ENCODE results near the gene SLC35G4. TPM values are rescaled to one million over a fixed set of nuclear protein-coding genes. Genes with fewer than 3 reads are reported as not detected.
"Not testable (repeated sequence)": the region's sequence is repeated elsewhere in the genome, so short reads cannot be mapped to it uniquely, and the experiment has no call there.

Gene SLC35G4
- total RNA-seq, 1 donor from 2014 or later = not detected

DNA sequence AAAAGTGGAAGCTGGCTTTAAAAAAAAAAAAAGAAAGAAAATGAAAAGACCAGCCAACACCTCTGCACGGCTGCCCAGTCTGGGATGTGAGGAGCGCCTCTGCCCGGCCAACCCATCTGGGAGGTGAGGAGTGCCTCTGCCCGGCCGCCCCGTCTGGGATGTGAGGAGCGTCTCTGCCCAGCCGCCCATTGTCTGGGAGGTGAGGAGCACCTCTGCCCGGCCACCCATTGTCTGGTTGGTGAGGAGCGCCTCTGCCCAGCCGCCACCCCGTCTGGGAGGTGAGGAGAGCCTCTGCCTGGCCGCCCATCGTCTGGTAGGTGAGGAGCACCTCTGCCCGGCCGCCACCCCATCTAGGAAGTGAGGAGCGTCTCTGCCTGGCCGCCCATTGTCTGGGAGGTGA lies 3.7 kb downstream of the SLC35G4 start:
- intact Hi-C loops (cut with micrococcal nuclease) = not testable (repeated sequence)

DNA sequence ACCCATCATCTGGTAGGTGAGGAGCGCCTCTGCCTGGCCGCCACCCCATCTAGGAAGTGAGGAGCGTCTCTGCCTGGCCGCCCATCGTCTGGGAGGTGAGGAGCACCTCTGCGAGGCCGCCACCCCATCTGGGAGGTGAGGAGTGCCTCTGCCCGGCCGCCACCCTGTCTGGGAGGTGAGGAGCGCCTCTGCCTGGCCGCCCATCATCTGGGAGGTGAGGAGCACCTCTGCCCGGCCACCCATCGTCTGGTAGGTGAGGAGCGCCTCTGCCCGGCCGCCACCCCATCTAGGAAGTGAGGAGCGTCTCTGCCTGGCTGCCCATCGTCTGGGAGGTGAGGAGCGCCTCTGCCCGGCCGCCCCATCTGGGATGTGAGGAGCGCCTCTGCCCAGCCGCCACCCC lies 4.2 kb downstream of the SLC35G4 start:
- intact Hi-C loops (cut with micrococcal nuclease) = not testable (repeated sequence)

DNA sequence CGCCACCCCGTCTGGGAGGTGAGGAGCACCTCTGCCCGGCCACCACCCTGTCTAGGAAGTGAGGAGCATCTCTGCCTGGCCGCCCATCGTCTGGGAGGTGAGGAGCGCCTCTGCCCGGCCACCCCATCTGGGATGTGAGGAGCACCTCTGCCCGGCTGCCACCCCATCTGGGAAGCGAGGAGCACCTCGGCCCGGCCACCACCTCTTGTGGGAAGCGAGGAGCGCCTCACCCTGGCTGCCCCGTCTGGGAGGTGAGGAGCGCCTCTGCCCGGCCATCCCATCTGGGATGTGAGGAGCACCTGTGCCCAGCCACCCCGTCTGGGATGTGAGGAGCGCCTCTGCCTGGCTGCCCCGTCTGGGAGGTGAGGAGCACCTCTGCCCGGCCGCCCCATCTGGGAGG lies 4.6 kb downstream of the SLC35G4 start:
- intact Hi-C loops (cut with micrococcal nuclease) = not testable (repeated sequence)

DNA sequence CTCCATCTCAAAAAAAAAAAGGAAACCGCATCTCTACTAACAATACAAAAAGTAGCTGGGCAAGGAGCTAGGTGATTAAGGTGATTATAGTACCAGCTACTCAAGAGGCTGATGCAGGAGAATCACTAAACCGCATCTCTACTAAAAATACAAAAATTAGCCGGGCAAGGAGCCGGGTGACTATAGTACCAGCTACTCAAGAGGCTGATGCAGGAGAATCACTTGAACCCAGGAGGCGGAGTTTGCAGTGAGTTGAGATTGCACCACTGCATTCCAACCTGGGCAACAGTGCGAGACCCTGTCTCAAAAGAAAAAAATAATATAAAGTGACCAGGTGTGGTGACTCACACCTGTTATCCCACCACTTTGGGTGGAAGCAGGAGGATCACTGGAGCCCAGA lies 5.6 kb downstream of the SLC35G4 start:
- intact Hi-C loops (cut with micrococcal nuclease) = not testable (repeated sequence)

DNA sequence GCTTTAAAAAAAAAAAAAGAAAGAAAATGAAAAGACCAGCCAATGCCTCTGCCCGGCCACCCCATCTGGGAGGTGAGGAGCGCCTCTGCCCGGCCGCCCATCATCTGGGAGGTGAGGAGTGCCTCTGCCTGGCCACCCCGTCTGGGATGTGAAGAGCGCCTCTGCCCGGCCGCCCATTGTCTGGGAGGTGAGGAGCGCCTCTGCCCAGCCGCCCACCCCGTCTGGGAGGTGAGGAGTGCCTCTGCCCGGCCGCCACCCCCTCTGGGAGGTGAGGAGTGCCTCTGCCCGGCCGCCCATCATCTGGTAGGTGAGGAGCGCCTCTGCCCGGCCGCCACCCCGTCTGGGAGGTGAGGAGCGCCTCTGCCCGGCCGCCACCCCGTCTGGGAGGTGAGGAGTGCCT lies 37.9 kb downstream of the SLC35G4 start:
- intact Hi-C loops (cut with micrococcal nuclease) = not testable (repeated sequence)

DNA sequence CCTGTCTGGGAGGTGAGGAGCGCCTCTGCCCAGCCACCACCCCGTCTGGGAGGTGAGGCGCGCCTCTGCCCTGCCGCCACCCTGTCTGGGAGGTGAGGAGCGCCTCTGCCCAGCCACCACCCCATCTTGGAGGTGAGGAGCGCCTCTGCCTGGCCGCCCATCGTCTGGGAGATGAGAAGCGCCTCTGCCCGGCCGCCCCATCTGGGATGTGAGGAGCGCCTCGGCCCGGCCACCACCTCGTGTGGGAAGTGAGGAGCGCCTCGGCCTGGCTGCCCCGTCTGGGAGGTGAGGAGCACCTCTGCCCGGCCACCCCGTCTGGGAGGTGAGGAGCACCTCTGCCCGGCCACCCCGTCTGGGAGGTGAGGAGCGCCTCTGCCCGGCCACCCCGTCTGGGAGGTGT lies 38.4 kb downstream of the SLC35G4 start:
- intact Hi-C loops (cut with micrococcal nuclease) = not testable (repeated sequence)

DNA sequence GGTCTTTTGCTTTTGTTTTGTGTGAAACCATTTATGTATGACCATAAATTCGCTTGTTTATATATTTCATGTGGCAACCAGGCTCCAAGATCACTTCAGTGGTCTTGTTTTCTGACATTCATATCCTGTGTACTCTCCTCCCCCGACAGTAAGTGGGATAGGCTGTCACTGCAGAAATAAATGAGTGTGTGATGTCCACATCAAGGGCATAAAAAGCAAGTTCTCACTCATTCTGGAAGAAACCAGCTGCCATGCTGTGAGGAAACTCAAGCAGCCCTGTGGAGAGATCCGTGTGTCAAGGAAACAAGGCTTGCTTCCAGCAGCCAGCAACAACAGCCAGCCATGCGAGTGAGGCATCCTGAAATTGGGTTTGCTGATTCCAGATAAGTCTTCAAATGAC lies 40.4 kb downstream of the SLC35G4 start:
- intact Hi-C loops (cut with micrococcal nuclease) = no loop called here

DNA sequence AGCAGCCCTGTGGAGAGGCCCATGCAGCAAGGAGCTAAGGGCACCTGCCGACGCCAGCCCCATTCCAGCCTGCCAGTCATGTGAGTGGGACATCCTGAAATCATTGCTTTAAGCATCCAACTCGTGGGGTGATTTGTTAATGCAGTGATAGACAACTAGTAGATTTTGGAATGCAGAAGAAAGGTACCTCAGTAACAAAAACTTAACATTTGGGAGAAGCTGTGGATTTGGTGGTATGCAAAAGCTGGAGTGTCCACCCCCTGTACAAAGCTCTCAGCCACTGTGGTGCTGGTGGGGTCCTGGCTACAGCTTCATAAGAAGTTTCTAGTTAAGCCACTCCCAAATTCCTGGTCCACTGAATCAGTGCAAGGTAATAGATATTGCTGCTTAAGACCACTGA lies 42.5 kb downstream of the SLC35G4 start:
- intact Hi-C loops (cut with micrococcal nuclease) = no loop called here

DNA sequence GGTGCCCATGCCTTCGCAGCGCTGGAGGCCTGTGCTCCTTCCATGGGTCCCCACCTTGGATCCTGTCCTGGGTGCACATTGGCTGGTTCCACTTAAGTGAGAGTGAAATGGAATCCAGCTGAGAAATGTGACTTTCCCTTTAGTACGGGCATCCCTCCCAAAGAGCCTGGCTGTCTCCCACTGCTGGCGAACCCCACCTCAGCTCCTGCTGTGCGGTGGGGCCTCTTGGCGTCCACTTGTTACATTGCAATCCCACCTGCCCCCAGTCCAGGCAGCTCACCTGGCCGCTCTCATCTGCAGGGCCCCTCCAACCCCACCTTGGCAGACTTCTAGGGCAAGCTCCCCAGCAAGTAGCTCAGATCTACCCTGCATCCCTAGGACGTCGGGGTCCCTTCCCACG lies 44.1 kb downstream of the SLC35G4 start:
- intact Hi-C loops (cut with micrococcal nuclease) = no loop called here

DNA sequence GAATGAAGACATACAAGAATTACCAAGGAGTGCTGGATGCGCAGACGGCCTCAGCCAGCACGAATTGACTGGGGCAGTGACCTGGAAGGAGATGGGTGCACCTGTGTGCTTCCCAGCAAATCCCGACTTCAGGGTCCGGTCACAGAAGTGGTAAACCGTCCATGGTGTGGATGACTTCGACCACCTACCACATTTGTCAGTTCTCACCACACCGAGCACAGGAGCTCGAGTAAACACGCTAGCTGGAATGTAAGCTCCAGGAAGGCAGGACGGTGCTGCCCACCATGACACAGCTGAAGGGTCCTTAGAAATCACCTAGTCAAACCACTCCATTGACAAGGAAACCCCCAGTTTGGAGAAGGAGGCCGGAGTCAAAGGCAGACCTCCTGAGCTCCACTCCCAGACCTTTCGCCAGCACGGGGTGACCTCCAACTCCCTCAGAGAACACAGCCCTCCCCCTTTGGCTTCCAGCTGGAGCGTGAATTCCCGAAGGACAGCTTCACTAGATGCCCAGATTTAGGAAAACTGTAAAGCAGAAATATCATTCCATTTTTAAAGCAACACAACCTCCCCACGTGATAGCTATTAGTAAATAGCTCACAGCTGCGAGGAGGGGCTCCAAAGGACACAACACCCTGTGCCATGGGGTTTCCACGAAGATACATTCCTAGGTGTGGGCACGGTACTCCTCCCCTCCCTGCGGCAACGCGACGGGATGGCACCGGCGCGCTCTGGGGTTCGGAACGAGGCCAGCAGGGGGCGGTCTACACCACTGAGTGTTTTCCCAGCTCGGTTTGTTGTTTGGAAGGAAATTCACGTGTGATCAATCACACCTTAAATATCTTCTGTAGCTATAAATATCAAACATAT lies 45.6 kb downstream of the SLC35G4 start:
- intact Hi-C loops (cut with micrococcal nuclease) = loop anchor here (1.0 to 5.0 kb wide), 3 partner anchors 86 to 384 kb away; no protein-coding TSS in a partner anchor

DNA sequence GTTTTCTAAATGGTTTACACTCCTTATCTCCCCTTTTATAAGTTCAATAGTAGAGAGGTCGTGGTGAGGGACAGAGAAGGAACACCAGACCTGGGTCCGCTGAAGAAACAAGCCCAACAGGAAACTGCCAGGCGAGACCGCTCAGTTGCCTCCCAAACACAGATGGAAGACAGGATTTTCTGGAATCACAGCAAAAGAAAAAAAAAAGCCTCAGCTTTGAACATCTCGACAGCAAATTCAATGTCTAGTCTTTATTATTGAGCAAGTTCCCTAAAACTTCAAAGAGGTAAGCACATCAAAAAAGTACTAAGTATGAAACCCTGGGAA lies 46.2 kb downstream of the SLC35G4 start:
- intact Hi-C loops (cut with micrococcal nuclease) = loop anchor here (1.0 to 5.0 kb wide), 3 partner anchors 86 to 383 kb away; no protein-coding TSS in a partner anchor

DNA sequence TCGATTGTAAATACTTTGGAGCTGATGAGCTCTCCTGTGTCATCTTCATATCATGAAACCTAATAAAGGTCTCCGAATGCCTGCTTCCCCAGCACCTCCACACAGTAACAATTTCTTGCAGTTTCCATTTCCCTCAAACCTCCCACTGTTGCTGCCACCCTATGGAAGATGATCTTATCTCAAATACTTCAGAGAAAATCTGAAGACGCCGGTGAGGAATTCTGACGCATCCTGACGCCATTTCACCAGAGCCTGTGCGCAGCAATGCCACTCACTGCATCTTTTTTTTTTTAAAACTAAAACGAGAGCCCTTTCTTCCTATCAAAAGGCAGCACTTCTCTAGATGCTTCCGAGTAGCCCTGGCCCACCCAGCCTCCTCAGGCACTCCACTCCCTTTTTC lies 47.8 kb downstream of the SLC35G4 start:
- intact Hi-C loops (cut with micrococcal nuclease) = loop anchor here (5.0 kb wide), 1 partner anchor 280 kb away; no protein-coding TSS in a partner anchor

DNA sequence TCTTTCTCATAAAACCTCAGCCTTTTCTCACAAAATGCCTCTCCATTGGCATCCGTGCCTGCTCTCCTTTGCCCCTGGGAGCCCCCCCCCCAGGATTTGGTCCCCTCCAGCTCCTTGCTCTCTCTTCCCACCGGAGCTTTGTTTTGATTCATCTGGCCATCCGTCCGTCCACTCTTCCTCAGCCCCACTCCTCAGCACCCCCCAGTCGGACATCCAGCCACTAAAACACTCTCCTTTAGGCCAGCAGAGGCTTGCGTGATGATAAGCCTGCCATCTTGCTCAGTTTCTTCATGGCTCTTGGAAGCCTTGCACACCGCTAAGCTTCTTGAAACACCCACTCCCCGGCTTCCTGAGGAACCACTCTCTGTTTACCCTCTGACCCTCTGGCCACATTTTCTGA lies 48.2 kb downstream of the SLC35G4 start:
- intact Hi-C loops (cut with micrococcal nuclease) = loop anchor here (5.0 kb wide), 1 partner anchor 280 kb away; no protein-coding TSS in a partner anchor

DNA sequence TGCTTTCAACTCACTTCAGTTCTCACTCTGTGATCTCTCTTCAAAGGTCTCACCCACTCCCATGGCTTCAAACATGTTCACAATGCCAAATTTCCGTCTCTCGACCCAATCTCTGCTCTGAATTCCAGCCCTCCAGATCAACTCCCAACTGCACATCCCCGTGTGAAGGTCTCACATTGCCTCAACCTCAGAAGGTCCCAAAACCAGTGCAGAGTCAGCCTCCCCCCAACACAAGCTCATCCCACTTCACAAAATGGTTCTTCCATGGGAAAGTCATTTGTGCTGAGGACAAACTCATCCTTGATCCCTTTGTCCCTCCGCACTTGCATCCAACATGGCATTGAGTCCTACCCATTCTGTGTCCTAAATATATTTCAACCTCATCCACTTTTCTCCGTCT lies 48.6 kb downstream of the SLC35G4 start:
- intact Hi-C loops (cut with micrococcal nuclease) = loop anchor here (5.0 kb wide), 1 partner anchor 279 kb away; no protein-coding TSS in a partner anchor

DNA sequence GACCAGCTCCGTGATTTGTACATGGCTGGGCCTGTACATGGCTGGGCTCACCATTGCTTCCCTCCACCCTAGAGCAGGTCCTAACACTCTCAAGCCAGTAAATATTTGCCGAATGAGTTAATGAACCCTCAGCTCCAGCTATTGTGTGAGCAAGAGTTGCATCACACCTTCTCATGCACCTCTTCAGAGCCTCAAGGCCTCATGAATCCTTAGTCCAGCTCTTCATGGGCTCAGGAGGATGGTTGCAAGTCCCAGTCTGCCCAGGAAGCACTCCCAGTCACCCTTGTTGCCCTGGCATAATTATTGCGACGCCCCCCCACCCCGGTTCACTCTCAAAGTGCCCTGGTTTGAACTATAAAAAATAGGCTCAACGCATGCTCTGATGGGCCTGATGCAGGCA lies 49.6 kb downstream of the SLC35G4 start:
- intact Hi-C loops (cut with micrococcal nuclease) = loop anchor here (5.0 kb wide), 1 partner anchor 278 kb away; no protein-coding TSS in a partner anchor

Other genes with a start within 250 kb of the SLC35G4 start
- 0.39 and 0.41 TPM in 2 replicates for gene GNAL, start 79.7 kb downstream of the SLC35G4 start, total RNA-seq
- 20.2 and 20.5 TPM in 2 replicates for gene CHMP1B, start 241.8 kb downstream of the SLC35G4 start, total RNA-seq